ENCODE data around the gene IL34.

Gene IL34

DNA sequence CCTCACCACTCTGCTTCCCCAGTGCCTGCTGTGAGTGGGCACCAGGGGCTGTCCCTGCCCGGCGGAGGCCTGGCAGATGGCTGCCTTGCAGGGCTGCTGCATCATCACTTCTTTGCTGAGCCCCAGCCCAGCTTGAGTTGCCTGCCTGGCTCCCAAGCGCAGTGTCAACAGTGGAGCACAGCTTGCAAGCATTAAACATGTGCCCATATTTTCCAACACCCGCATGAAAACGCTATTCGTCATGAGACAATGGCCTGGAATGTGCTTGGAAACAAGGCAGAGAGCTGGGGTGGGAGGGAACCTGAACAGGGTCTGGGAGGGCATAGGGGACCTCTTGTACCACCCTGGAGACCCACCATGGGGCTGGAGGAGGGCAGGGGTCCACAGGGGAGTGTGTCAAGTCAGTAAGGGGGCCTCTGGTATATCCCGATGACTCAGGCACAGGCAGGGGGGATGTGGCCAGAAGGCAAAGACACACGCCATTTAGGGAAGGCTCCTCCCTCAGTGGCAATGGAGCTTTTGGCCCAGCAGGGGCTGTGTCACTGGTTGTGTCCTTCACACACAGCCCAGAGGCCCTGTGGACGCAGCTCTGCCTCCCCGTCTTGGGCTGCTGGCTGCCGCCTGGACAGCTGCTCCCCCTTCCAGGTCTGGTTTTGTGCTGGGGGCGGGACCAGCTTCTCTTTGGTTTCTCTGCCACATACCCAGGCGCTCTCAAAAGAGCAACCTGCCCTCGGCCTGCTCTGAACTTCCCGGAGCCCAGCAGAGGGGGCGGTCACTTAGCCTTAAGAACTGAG is 56.9 kb downstream of the IL34 start:
- H3K4me3 ChIP-seq (ENCODE audit: low read depth, low read length), result no peak overlapping the region
- TF ChIP-seq CTCF (IDR thresholded peaks at IDR 0.05; ENCODE audit: low read depth, low read length), result peak; percentile 63

- no peak for TF ChIP-seq CTCF (IDR thresholded peaks at IDR 0.05; ENCODE audit: low read depth, low read length)
- H3K4me3 ChIP-seq (ENCODE audit: low read depth, low read length), result no peak overlapping the region
Observed at GRCh38 chr16:70703835-70704381, 57.5 kb downstream of the IL34 start.

GRCh38 chr16:70704586-70704985 is 58.2 kb downstream of the IL34 start:
- no peak for TF ChIP-seq CTCF (IDR thresholded peaks at IDR 0.05; ENCODE audit: low read depth, low read length)
- H3K4me3 ChIP-seq (ENCODE audit: low read depth, low read length), result no peak overlapping the region

GRCh38 chr16:70705056-70705455 is 58.7 kb downstream of the IL34 start:
- TF ChIP-seq CTCF (IDR thresholded peaks at IDR 0.05; ENCODE audit: low read depth, low read length), result no peak
- H3K4me3 ChIP-seq (ENCODE audit: low read depth, low read length), result no peak overlapping the region

DNA sequence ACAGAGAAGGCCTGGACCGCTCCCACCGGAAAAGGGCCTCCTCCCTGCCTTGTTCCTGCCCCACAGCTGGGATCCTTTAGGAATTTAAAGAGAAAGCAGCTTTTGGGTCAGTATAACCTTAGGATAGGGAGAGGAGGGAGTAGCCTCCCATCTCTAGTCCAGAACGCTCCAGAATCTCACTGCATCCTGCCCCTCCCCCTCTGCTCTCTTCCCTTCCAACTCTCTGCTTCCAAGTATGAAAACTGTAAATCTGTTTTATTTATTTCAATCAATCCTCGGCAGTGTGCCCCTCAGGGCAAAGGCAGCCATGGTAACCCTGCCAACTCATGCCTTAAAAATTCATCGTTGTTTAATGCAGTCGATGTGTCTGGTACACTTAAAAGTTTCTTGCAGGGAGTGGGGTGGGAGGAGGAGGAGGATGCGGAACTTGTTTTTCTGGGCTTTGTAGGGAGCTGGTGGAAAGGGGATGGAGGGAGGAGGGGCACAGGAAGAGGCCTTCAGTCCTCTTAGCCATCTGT is 60.6 kb downstream of the IL34 start:
- no peak overlapping the region for H3K4me3 ChIP-seq (ENCODE audit: low read depth, low read length)
- TF ChIP-seq CTCF (IDR thresholded peaks at IDR 0.05; ENCODE audit: low read depth, low read length), result no peak

- TF ChIP-seq CTCF (IDR thresholded peaks at IDR 0.05; ENCODE audit: low read depth, low read length), result no peak
- H3K4me3 ChIP-seq (ENCODE audit: low read depth, low read length), result no peak overlapping the region
Observed at GRCh38 chr16:70708366-70709246, 62.2 kb downstream of the IL34 start.

Data from WI38 (cell line).